GM21515 (cell line): ENCODE results near the gene ARHGAP8.

Source experiments
- ATAC-seq: cut with Tn5 transposase; IDR thresholded peaks from one replicate; pipeline ENCODE4 v1.9.1; 2021; ENCODE audit not compliant: unreplicated experiment

ARHGAP8 gene

DNA sequence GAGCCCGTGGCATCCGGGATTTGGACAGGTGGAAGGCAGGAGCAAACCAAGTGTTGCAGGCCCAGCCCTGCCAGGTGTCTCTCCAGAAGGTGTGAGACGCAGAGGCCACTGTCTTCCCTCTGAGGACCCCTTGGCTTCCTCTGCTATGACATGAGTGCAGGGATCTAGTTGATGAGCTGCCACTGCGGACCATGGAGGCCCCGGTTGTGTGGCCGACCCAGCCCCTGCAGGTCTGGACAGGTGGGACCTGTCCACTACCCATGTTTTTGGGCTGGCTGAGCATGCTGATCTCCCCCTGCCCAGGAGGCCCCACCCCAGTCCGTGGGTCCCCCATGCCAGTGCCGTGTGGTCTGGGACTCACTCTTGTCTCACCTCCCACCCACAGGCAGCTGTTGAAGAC lies 27.5 kb upstream of the ARHGAP8 start:
- ATAC-seq = no peak

DNA sequence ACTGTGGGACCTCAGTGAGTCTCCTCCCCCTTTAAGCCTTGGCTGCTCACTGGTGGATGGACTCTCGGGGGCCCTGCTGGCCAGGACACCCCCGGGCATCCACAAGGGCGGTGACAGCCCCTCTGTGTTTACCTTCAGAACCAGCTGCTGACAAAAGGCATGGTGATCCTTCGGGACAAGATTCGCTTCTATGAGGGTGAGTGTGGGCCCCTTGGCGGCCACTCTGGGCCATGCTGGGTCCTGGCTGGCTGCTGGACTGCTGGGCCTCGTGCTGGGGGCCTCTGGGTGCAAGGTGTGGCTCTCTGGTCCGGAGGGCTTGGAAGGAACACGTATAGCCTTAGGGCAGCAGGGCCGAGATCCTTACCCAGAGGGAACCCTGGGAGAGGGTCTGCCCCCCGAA lies 25.9 kb upstream of the ARHGAP8 start:
- no peak for ATAC-seq

DNA sequence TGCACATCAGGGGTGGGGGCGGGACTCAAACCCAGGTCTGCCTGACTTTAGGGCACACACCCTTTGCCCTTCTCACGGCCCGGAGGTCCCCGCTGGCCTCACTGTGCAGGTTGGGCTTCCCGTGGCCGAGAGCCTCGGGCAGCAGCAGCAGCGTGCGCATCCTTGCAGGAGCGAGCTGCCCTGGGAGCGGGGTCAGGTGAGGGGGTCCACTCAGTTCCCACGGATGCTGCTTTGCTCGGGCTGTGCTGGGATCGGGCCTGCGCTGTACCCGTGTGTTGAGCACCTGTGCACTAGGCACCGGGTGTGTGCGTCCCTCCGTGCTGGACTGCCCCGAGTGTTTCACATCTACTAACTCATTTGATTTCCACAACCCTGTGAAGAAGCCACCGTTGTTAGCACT lies 25.2 kb upstream of the ARHGAP8 start:
- no peak for ATAC-seq

DNA sequence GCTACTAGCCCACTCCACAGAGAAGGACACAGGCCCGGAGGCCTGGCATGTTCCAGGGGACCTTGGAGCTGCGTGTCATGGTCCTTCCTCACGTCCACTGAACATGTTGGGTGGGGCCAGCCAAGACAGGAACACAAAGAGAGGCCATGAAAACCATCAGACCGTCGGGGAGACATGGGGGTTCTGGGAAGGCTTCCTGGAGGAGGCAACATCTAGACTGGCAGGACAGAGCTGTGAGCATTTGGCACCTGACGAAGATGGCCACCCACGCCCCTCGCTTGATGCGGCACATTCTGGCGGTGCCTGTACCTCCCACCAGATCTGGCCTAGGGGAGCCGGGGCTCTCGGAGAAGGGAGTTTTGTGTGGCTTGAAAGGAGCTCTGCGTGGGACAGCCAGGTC lies 24.7 kb upstream of the ARHGAP8 start:
- ATAC-seq = no peak

DNA sequence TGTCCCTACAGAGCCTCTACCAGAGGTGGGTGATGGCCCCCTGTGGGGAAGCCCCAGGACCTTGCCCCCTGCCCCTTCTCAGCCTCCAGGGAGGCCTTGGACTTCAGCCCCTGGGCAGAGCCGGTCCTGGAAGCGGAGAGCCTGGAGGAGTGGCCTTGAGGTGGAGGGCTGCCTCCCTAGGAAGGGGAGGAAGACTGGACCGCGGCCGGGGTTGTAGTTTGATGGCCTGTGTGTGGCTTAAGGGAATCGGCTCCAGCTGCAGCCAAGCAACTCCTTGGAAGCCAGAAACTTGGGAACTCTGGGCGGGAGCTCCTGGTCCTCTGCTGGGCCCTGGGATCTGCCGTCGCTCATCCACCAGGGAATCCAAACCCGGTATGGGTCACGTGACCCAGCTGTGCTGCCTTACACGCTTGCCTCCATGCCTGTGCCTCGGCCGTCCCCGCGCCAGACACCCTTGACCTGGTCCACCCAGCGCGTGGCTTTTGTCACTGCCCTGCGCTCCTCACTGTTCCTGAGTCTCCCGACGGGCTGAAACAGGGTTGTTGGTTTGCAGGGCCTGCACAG lies 23.5 kb upstream of the ARHGAP8 start:
- ATAC-seq = no peak

DNA sequence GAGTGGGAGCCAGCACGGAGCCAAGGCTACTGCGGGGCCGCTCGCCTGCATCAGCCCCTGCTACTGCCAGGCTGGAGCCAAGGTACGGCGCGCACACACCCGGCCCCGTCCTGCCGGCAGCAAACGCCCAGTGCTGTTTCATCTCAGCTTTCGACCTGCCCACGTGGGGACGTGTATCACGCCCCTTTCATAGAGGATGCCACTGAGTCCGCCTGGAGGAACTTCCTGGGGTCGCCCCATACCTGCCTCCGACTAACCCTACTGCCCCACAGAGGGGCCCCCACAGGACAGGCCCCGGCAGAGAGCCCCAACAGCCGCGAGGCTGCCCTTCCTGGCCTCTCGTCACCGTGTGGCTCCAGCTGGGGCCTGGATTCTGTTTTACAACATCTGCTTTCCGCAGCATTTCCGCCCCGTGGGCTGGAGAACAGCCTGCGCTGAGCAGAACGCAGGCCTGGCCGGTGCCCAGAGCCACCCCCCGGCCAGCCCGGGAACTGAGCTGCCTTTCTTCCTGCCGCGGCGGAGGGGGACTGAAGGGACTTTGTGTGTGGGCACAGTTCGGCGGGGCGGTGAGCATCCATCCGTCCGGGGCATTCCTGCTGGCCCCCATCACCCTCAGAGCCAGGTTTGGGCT lies 22.9 kb upstream of the ARHGAP8 start:
- ATAC-seq = no peak

DNA sequence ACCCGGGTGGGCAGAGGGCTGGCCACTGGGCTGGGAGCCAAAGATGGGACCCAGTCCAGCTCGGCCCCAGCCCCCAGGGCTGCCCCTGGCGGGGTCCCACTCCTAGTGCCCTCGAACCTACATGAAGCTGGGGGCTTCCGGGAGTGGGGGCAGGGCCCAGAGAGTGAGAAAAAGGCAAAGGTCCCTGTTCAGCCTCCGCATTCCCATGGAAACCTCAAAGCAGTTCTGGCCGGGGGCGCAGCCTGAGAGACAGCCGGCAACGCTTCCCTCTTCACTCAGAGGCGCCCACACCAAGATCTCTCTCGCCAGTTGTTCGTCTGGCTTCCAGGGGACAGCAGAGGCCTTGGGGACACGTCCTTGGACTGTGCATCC lies 22.4 kb upstream of the ARHGAP8 start:
- no peak for ATAC-seq

DNA sequence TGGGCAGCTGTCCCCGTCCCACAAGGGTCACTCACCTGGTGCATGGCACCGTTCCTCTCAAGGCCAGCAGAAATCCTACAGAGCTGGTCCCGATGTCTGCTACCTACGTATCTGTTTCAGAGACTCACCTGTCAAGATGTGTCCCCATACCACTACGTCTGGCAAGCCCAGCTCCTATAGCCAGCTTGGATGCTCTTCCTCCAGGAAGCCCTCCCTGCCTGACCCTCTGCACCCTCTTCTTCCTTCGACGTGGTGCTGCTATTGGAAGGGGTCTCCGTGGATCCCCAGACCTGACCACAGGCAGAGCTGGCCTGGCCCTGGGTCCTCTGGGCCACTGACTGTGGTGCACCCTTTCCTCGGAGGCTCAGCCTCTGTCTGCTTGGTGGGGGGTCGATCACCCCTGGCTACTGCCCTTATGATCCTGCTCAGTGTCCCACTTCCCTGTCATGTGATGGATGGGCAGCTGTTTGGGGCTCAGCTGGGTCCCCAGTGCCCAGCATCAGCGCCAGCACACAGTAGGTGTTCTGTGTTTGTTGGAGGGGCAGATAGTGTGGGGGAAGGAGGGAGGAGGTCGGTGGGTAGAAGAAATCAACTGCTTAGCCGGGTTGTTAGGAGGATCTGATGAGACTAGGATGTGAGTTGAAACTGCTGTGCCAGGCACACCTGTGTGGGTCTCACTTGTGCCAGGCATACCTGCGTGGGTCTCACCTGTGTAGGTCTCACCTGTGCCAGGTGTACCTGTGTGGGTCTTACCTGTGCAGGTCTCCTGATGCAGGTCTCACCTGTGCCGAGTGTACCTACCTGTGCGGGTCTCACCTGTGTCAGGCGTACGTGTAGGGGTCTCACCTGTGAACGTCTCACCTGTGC lies 21.7 kb upstream of the ARHGAP8 start:
- ATAC-seq = no peak

DNA sequence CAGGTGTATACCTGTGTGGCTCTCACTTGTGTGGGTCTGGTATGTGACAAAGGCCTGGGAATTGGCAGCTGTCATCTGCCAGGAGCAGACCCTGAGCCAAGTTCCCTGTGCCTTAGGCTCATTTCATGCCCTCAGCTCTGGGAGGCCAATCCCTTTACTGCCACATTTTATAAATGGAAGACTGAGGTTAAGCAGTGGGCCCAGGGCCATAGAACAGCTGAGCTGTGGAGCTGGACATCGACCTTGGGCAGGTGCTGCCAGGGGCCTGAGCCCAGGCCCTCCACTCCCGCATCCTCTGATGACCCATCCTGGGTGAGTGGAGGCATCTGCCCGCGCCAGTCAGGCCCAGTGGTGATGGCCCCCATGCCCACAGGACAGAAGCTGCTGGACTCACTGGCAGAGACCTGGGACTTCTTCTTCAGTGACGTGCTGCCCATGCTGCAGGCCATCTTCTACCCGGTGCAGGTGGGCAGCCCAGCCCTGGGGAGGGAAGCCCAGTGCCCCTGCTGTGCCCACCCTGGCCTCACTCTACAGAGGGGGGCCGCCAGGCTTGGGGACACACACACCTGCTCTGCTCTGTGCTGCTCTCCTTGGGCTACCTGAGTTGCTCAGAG lies 20.9 kb upstream of the ARHGAP8 start:
- ATAC-seq = no peak

DNA sequence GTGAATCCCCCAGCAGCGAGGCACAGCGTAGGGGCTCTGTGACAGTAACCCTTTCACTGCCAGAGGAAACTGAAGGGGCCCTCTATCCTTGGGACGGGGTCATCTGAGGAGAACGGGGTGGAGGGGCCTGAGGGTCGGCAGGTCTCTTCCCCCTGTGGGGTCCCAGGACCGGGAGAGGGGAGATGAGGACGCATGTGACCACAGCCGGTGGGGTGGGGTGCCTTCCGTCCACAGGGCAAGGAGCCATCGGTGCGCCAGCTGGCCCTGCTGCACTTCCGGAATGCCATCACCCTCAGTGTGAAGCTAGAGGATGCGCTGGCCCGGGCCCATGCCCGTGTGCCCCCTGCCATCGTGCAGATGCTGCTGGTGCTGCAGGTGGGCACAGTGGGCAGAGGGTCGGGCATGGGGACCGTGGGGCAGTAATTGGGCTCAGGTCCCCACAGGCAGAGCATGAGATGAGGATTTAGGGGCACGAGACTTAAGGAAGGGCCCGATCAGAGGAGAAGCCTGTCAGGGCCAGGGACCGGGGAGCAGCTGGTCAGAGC lies 20.3 kb upstream of the ARHGAP8 start:
- no peak for ATAC-seq

DNA sequence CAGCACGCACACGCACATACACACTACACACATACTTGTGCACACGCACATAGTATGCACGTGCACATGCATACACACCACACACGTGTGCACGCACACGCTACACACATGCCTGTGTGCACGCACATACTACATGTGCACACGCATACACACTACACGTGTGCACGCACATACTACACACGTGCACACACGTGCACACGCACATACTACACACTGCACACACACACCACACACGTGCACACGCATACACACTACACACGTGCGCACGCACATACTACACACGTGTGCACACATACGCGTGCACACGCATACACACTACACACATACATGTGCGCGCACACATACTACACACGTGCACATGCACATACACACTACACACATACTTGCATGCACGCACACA lies 19.7 kb upstream of the ARHGAP8 start:
- no peak for ATAC-seq

DNA sequence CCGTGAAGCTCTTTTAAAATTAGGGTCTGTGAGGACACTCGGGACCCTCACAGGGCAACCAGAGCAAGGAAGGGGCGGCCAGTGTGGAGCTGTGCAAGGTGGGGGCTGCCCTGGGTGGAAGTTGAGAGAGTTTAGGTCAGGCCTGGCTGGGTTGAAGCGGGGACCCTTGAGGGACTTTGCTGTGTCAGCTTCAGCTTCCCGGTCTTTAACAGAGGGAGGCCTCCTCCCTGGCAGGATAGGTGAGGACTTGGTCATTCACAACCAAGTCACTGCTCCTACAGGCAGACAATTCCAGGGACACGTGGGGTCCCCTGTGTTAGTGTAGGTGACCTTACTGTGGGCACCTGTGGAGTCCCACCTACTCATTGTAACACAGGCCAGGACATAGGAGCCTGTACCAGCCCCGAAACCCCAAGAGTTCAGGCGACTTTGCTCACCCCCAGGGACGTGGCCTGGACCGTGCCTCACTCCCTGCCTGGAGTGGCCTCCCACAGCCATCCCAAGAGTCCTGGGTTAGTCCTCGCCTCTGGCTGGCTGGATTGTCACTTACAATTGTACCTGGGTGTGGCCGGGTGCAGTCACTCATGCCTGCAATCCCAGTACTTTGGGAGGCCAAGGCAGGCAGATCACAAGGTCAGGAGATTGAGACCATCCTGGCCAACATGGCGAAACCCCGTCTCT lies 18.8 kb upstream of the ARHGAP8 start:
- no peak for ATAC-seq

DNA sequence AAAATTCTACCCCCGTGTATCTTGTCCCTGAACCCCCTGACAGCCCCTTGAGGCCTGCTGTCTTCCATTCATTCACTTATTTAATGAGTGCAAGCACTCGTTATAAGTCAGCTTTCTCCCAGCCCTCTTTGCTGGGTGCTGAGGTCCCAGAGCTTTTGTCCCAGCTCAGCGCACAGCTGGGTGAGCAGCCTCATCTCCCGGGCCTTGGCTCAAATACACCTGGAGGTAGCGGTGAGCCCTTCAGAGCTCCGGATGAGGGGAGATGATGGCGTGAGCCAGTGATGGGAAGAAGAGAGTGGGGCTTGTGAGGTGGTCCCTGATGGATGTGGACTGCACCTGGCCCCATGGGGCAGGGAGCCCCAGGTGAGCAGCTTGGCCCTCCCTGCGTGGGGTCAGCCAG lies 18.1 kb upstream of the ARHGAP8 start:
- ATAC-seq = no peak

DNA sequence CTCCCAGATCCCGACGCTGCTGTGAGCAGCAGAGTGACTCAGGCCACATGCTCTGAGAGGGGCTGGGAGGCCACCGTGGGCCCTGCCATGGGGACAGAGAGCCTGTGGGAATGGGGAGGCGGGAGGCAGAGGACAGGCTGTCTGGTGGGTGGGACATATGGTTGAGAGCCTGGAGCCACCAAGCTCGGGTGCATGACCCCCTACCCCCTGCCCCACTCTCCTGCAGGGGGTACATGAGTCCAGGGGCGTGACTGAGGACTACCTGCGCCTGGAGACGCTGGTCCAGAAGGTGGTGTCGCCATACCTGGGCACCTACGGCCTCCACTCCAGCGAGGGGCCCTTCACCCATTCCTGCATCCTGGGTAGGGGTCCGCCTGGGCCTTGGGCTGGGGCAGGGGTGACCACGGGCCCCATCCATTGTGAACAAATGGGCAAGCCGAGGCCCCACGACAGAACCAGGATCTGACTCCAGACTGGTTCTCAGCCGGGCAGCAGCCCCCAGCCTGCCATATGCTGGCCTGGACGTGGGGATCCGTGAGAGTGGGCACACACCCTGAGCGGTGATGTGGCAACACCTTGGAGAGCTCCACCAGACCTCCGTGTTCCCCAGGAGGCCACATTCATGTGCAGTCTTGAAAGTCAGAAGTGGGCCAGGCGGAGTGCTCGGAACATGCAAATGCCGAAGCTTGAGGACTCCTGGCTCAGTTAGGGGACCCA lies 17.4 kb upstream of the ARHGAP8 start:
- ATAC-seq = no peak

DNA sequence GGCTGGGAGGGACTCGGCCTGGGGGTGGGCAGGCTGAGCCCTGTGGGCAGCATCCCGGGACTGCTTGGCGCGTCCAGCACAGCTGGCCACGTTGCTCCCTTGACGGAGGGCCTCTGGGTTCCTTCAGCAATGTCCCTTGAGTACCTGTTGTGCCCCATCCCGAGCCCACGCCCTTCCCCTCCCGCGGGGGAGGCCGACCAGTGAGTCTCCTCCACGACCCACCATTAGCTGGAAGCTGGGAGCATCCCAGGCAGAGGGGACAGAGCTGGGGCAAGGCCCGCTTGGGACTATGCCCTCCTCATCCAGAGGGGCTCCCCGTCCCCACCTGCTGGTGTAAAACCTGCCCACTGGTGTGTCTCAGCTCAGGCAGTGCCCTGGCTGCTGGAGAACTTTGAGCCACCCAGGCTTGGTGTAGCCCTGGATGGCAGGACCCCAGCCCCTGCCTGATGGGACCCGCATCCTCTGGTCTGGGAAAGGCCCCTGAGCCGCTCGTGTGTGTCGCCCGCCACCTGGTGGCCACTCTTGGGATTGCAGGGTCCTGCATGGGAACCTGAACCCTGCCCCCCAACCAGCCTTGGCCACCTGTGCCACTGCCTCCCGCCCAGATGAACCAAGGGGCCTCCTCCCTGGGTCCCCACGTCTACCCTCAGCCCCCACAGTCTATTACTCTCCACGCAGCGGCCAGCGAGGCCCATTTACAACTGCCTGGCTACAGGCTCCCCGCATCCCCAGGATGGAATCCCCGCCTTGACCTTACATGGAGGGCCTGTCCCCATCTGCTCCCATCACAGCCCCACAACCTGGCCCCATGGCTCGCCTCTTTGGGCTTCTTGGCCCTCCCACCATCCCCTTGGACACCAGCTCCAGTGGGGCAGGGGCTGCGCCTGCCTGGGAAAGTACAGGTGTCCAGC lies 16.6 kb upstream of the ARHGAP8 start:
- no peak for ATAC-seq

DNA sequence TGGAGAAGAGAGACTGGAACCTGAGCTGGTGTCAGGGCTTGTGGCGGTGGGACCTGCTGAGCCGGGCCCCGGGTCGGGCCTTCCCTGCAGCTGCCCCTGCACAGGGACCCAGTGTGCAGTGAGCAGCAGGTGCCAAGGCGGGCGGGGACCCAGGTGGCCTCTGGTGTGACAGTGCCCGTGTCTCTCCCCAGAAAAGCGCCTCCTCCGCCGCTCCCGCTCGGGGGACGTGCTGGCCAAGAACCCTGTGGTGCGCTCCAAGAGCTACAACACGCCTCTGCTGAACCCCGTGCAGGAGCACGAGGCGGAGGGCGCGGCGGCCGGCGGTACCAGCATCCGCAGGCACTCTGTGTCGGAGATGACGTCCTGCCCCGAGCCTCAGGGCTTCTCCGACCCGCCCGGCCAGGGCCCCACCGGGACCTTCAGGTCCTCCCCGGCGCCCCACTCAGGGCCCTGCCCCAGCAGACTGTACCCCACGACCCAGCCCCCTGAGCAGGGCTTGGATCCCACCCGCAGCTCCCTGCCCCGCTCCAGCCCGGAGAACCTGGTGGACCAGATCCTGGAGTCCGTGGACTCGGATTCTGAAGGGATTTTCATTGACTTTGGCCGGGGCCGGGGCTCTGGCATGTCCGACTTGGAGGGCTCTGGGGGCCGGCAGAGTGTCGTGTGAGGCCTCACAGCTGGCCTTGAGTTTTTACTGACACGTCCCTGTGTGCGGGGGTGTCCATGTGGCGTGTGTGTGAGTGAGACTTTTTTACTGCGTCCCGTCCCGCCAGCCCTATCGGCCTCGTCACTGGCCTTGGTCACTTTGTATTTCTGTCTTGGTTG lies 15.6 kb upstream of the ARHGAP8 start:
- ATAC-seq = no peak

DNA sequence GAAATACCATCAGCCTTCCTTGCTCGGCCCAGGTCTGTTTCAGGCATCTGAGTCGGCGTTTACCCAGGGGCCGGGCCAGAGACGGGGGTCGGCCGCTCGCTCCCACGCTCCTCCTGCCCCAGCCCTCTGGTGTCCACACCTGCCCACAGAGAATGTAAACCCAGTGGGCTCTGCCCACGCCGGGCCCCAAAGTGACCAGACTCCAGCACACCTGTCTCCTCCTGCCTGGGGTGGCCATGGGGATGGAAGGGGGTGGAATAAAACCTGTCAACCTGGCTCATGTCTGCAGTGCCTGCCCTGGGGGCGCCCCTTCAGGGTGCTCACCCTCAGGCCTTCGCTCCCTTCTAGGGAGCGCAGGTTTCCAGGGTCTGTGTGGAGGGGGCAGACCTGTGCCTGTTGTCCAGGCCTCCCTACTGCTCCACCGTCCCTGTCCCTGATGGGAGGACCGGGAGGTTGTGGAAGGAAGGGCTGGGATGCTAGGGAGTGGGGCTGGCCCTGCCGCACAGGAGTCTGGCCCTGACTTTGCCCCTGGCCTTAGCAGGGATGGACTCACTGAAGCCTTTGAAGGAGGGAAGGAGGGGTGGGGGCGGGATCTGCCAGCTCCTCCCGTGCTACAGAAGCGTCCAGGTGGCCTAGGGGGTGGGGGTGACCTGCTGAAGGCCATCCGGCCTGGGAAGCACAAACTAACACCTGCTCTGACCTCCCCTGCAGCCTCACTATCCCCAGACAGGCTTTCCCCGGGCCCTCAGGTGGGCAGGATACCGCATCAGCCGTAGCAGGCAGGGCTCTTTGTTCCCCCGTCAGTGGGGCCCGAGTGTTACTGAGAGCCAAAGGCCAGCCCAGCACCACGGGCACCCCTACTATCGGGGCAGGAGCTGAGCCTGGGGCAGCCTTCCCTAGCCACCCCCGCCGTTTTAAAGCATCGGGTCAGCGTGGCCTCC lies 14.7 kb upstream of the ARHGAP8 start:
- ATAC-seq = no peak

DNA sequence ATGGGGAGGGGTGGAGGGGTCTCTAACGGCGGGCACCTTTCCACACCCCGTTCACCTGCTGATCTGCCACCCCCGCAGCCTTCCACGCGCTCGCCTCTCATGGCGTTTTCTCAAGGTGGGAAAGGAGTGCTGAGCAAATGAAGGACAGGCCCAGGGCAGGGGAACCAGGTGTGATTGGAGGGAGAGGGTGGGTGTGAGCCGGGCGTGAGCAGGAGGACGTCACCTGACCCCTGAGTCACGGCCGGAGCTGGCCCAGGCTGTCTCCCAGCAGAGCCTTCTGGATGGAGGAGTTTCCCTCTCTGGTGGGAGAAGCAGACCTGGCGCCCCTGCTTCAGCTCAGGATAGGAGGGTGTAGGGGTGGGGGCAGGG lies 14.0 kb upstream of the ARHGAP8 start:
- ATAC-seq = no peak
